Endometrial microvascular endothelial cells (primary cell): Measurements from ENCODE around the gene DNAJC25. TPM values are rescaled to one million over a fixed set of nuclear protein-coding genes. Genes with fewer than 3 reads are reported as not detected.
"Not testable (repeated sequence)": the region's sequence is repeated elsewhere in the genome, so short reads cannot be mapped to it uniquely, and the experiment has no call there.

Experiments
- in situ Hi-C: cut with HindIII; loops from 2 replicates; pipeline ENCODE4 v1.10.0; 2017; ENCODE audit warnings: low sequenced_read_pairs, low pct_unique_long_range_greater_than_20kb; ENCODE audit errors: inconsistent ontology term
- total RNA-seq: library from RNA; depleted of rRNA; stranded (reverse); fragments of >200 nt; gene quantifications from one replicate; pipeline ENCODE4 v1.2.3, GENCODE V29; 2015; ENCODE audit errors: inconsistent ontology term

The DNAJC25 gene
- total RNA-seq, 1 donor from 2014 or later: 2.9 TPM

- in situ Hi-C loops: no loop called here
Observed at GRCh38 chr9:111661150-111661801, 30.1 kb downstream of the DNAJC25 start, which contains the start of gene GNG10. Gene GNG10, plus strand, starts transcription at chr9:111661605. Its CDS starts 30 bp downstream, at chr9:111661635.

GRCh38 chr9:111661802-111662521 lies 30.8 kb downstream of the DNAJC25 start:
- in situ Hi-C loops: no loop called here

- in situ Hi-C loops: no loop called here
Observed at GRCh38 chr9:111662576-111663300, 31.6 kb downstream of the DNAJC25 start.

- in situ Hi-C loops: no loop called here
Observed at GRCh38 chr9:111663301-111663823, 32.2 kb downstream of the DNAJC25 start.

GRCh38 chr9:111668026-111668573 lies 37.0 kb downstream of the DNAJC25 start:
- in situ Hi-C loops: no loop called here

GRCh38 chr9:111668601-111669000 lies 37.5 kb downstream of the DNAJC25 start:
- in situ Hi-C loops: not testable (repeated sequence)

- in situ Hi-C loops: no loop called here
Observed at GRCh38 chr9:111674319-111674718, 43.2 kb downstream of the DNAJC25 start.

- in situ Hi-C loops: no loop called here
Observed at GRCh38 chr9:111676116-111676515, 45.0 kb downstream of the DNAJC25 start.

- in situ Hi-C loops: no loop called here
Observed at GRCh38 chr9:111678293-111678692, 47.2 kb downstream of the DNAJC25 start.

- in situ Hi-C loops: no loop called here
Observed at GRCh38 chr9:111679199-111679598, 48.1 kb downstream of the DNAJC25 start.

GRCh38 chr9:111683392-111683791 lies 52.3 kb downstream of the DNAJC25 start:
- in situ Hi-C loops: no loop called here

GRCh38 chr9:111691672-111692329 lies 60.7 kb downstream of the DNAJC25 start:
- in situ Hi-C loops: no loop called here

GRCh38 chr9:111696796-111697195 lies 65.7 kb downstream of the DNAJC25 start:
- in situ Hi-C loops: no loop called here

GRCh38 chr9:111700776-111701175 lies 69.6 kb downstream of the DNAJC25 start:
- in situ Hi-C loops: no loop called here

Other genes with a start within 250 kb of the DNAJC25 start
- gene ECPAS, start 147.0 kb upstream of the DNAJC25 start, total RNA-seq: 58.8 TPM
- 1.7 TPM for gene ZNF483, start 106.2 kb upstream of the DNAJC25 start, total RNA-seq
- gene PTGR1, start 31.7 kb upstream of the DNAJC25 start, total RNA-seq: 54.8 TPM
- gene GNG10, start 30.3 kb downstream of the DNAJC25 start, total RNA-seq: 68.7 TPM
- gene SHOC1, start 163.6 kb downstream of the DNAJC25 start, total RNA-seq: not detected